Measurements from ENCODE around the gene LPCAT3.
"Not testable (repeated sequence)": the region's sequence is repeated elsewhere in the genome, so short reads cannot be mapped to it uniquely, and the experiment has no call there.

The LPCAT3 gene

DNA sequence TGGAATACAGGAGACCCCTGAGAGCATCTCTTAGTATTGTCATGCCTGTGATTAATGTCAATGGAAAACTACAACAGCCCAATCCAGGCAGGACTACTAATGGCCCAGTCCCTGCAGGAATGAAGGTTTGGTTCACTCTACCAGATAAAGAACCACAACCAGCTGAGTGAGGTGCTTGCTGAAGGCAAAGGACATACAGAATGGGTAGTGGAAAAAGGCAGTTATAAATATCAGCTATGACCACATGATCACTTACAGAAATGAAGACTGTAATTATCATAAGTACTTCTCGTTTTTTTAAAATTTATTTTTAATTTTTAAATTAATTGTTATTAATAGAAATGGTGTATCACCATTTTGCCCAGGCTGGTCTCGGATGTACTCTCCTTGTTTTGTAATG is 17.2 kb upstream of the LPCAT3 start:
- peak; percentile 7 for DNase-seq

DNA sequence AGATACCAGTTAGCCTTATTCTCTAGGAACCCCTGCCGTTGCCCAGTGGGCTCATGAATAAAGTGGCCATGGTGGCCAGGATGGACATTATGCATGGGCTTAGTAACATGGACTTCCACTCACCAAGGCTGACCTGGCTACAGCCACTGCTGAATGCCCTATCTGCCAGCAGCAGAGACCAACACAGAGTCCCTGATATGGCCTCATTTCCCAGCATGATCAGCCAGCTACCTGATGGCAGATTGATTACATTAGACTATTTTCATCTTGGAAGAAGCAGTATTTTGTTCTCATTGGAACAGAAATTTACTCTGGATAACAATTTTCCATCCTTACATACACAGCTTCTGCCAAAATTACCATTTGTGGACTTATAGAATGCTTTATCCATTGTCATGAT is 16.2 kb upstream of the LPCAT3 start:
- peak; percentile 0 for DNase-seq

DNA sequence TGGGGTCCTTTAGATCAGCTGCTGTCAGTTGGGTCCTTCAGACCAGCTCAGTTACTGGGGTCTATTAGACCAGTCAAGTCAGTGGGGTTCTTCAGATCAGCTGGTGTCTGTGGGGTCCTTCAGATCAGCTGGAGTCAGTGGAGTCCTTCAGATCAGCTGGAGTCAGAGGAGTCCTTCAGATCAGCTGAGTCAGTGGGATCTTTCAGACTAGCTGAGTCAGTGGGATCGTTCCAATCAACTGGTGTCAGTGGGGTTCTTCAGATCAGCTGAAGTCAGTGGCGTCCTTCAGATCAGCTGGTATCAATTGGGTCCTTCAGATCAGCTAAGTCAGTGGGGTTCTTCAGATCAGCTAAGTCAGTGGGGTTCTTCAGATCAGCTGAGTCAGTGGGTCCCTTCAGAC is 14.7 kb upstream of the LPCAT3 start:
- DNase-seq, result peak; percentile 33

DNA sequence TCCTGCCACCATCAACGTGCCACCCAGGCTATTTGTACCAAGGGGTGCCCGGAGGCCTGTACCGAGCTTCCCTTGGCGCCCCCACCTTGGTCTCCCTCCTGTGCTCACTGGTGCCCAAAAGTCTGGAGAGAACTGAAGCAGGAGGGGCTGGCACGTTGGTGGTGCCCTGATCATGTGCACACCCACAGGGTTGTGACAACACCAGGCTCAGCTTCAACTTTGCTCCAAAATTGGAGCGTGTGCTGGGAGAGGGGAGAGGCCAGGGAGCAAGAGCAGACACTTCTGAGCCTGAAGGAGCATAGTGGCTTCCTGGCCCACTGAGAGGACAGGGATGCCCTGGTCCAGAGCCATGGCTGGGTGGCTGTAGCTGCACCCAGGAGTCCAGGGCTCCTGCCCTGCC is 13.0 kb upstream of the LPCAT3 start:
- DNase-seq, result no peak

DNA sequence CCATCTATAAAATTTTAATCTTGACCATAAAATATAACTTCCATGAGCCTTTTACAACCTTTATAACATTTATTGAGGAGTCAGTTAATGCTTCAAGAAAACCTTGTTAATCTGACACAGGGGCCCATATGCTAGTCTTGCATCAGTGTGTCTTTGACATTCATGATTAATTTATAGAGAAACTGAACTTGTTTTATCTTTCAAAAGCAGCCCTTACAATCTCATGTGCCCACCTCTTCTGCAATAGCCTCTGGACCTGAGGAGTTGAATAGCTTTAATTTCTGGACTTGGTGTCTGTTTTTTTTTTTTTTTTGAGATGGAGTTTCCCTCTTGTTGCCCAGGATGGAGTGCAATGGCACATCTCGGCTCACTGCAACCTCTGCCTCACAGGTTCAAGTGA is 8.6 kb upstream of the LPCAT3 start:
- no peak for DNase-seq

DNA sequence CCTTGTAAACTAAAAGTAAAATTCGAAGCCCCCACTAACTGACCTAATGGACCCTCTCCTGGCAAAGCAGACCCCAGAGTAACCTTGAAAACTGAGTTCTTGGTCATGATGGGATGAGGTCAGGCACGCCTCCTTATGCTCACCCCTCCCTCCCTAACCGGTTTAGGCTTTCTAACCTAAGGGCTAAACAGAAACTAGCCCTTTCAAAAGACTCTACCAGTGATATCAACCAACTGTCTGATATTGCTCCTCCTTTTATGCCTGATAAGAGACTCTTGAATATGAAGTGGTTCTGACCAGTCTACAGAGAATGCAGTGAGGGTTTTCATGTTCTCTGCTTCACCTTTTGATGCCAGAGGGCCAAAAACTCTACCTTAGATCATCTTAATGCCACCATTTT is 4.8 kb upstream of the LPCAT3 start:
- DNase-seq, result no peak

DNA sequence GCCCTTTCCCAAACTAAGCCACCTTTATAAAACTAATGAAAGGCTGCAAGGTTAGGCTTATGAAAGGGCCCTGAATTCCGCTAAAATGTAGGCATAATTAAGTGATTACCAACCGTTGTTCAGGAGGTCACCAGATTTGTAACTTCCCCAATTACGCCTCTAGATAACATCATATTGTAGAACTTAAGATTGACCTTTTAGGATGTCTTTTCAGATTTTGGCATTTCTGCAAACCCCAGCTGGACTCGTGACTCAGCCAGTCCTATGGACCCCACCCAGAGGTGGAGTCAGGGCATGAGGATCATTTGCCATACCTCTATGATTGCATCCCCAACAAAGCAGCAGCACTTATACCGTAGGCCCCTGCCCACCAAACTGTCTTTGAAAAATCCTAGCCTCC is 3.7 kb upstream of the LPCAT3 start:
- DNase-seq, result no peak

DNA sequence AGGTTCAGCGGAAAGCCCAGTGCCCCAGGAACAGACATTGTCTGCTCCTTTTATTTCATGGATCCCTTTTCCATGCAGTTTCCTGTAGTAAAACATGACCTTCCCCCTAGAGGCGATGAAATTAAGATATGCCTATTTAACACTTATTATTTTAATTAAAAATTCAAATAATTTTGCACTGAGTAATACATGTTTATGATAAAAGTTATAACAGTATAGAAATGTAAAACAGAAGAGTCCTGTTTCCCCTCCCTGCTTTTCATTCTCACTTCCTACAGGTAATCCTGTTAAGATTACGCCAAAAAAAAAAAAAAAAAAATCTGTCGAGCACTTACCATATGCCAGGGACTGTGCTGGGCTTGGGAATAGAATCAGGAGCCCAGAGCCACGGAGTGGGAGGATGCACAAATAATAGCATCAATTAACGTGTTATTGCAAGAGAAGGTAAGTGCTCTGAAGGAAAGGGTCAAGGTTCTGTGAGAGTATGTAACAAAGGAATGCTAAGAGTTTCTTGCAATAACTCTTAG is 830 bp upstream of the LPCAT3 start:
- DNase-seq, result no peak

DNA sequence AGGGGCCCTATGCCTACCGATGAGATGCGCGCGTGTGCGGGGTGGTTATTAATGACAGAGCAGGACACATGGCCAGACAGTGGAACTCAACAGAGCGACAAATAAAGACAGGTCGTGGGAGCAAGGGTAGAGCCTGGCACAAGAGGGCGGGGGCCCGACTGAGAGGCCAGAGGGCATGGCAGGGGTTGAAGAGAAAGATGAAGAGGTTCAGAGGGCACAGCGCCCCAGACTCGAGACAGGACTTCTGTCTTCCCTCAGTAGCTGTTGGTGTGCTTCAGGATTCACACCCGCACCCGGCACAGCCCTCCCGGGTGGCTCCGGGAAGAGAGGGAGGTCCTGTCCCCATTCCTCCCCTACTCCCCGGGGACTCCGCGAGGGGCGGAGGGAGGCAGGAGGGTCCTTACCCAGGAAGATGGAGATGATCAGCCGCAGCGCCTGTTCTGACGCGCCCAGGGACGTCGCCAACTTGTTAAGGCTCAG is 366 bp downstream of the LPCAT3 start:
- no peak for DNase-seq

DNA sequence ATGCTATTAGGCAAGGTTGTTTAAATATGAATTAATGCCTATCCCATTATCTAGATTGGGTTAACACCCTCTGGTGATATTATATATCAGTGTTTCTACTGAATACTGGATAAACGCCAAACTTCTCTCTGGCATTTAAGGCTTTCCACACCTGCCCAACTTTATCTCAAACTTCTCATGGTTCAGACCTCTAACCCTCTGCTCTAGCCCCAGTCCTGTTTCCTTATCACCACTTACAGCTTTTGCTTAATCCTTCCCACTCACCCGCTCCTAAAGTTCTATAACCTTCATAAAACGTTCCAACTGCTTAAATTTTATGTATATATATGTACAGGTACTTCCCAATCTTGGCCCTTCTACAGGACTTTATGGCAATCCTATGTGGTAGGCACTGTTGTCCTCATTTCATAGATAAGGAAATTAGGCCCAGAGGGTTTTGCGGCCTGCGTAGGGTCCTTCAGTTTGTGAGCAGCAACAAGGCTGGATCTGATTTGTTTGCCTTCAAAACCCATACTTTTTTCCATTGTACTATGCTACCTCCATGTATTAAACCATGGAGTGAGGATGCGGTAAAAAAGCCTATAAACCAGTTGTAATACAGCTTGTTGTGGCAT is 1.2 kb downstream of the LPCAT3 start:
- no peak for DNase-seq

DNA sequence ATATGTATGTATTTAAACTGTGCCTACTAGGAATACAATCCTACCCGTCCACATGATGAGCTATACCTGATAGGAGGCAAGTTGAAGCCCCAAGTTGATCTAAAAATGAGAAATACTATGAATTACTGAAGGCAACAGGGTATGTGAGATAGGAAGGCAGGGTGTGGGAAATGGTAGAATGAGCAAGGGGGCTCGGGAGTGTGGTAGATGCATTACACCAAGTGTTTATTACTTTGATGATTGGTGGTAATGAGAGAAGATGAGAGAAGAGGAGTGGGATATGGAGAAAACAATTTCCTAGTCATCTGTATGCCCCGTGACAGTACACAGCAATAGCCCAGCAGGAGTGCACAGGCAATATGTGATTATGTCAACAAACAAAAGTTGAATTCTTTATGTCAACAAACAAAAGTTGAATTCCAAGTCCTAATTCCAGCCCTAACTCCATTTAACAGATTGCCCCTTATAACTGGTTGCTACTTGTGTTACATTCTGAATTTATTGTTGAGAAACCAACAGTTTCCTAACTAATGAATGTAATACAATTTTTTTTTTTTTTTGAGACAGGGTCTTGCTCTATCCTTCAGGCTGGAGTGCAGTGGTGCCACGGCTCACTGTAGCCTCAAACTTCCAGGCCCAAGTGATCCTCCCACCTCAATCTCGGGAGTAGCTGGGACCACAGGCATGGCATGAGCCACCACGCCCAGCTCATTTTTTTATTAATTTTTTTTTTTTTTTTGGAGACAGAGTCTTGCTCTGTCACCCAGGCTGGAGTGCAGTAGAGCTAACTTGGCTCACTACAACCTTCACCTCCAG is 2.5 kb downstream of the LPCAT3 start:
- no peak for DNase-seq

DNA sequence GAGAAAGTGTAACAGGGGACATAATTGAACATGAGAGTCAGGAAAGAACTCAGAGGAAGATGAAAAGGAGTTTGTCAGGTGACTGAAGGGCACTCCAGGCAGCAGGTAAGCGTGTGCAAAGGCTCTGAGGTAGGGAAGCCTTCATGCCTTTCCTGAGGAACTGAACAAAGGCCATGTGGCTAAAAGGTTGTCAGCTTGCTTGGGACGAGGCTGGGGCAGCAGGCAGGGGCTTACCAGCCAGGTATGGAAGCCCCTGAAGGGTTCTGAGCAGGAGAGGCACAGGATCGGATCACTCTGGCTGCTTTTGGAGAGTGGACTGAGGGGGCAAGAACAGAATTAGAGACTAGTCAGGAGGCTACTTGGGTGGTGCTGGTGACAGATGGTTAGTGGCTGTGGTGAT is 5.2 kb downstream of the LPCAT3 start:
- no peak for DNase-seq

DNA sequence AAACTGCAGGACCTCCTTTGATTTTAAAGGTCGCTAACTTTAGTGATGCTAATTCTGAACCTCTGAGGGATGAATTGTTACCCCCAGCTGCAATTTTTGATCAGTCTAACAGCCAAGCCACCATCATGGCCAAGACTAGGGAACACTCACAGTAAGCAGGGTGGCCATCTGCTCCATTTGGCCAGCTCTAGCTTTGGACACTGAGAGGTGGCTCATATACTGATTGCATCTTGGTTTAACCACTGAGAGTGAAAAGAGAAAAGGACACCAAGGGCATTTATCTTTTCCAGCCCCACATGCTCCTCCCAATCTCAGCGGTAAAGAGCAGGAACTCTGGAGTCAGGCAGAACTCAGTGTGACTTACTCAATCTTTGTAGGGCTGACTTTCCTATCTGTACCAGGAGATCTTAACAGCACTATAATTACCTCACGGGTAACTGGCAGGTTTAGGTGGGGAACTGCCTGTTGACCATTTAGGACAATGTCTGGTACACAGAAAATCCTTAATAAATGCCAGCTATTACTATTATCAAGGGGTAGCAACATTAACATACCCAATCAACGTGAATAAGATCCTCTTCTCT is 6.2 kb downstream of the LPCAT3 start:
- no peak for DNase-seq

DNA sequence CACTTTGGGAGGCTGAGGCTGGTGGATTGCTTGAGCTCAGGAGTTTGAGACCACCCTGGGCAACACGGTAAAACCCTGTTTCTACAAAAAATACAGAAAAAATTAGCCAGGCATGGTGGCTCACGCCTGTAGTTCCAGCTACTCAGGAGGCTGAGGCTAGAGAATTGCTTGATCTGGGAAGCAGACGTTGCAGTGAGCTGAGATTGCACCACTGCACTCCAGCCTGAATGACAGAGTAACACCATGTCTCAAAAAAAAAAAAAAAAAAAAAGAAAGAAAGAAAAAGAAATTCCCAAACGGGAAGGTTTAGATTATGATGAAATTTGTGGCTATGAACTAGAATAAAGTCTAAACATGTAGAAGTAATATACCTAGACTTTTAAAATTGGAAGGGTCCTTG is 6.9 kb downstream of the LPCAT3 start:
- DNase-seq, result not testable (repeated sequence)

DNA sequence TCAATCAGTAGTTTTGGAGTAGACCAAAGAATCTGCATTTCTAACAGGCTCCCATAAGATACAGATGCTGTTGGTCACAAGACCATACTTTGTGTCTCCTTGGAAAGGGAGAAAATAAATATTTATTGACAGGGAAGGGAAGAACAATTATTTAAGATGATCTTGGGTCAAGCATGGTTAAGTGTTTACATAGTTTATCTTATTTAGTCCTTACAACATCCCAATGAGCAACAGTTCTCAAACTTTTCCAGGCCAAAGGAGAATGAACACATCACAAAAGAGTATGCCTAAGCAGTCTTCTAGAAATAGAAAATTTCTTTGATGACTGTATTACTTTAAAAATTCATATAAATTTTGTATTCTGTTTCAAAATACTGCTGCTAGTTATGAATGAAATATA is 8.8 kb downstream of the LPCAT3 start:
- DNase-seq, result no peak

DNA sequence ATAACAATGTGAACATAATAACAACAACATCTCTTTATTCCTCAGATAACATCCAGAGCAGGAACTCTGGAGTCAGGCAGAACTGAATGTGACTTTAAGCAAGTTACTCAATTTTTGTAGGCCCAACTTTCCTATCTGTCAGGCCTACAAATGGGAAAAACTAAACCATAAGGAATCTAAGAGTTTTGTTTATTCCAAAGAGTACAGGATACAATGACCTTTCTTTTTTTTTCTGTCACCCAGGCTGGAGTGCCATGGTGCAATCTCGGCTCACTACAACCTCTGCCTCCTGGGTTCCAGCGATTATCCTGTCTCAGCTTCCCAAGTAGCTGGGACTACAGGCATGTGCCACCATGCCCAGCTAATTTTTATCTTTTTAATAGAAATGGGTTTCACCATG is 9.4 kb downstream of the LPCAT3 start:
- no peak for DNase-seq

DNA sequence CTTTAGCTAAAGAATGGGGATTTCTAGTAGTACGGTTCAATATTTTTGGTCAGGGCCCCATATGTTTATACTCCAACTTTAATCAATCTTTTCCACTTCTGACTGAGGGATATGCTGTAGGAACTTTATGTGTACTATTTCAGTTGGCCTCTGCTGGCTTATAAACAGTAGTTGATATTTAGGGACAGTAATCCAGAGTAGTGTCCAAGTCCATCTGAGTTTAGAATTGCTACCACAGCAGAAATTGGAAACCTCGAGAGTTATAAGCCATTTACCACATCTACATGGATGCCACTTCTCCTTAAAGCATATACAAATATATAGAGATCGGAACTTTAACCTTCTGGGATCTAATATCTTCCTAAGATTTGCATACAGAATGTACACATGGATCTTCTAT is 11.6 kb downstream of the LPCAT3 start:
- DNase-seq, result no peak

DNA sequence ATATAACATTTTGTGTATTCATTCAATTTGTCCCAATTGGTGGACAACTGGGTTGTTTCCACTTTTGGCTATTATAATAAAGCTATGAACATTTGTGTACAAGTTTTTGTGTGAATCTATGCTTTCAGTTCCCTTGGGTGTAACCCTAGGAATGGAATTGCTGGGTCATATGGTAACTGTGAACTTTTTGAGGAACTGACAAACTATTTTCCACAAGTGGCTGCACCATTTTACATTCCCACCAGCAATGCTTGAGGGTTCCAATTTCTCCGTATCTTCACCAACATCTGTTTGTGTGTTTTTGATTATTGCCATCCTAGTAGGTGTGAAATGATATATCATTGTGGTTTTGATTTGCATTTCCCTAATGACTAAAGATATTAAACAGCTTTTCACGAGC is 13.0 kb downstream of the LPCAT3 start:
- DNase-seq, result no peak

DNA sequence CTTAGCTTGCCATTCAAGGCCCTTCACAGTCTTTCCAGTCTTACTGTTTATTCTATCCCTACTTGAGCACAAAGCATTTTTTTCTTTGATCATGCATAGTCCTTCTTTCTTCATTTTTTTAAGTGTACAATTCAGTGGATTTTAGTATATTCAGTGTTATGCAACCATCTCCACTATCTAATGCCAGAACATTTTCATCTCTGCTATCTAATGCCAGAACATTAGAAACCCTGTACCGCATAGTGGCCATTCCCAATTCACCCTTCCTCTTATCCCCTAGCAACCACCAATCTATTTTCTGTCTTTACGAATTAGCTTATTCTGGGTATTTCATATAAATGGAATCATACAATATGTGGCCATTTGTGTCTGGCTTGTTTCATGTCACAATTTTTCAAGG is 13.4 kb downstream of the LPCAT3 start:
- DNase-seq, result no peak

DNA sequence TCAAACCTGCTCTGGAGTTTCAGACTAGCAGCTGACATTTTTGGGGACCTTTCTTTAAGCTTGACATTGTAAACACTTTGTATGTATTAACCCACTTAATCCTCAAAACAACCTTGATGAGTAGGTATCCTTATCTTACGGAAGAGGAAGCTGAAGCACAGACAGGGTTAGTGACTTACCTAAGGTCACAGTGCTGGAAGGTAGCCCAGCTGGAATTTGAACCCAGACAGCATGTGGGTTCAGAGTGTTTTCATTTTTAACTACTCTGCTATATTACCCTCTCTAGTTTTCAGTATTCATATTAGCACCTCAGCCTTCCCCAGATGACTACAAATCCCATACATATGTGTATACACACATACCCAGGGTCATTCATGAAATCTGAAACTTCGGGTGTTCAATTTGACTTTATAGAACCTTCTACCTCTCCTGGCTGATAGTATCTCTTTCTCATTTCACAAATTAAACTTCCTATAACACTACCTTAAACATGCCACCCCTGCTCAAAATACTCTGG is 13.9 kb downstream of the LPCAT3 start:
- no peak for DNase-seq

DNA sequence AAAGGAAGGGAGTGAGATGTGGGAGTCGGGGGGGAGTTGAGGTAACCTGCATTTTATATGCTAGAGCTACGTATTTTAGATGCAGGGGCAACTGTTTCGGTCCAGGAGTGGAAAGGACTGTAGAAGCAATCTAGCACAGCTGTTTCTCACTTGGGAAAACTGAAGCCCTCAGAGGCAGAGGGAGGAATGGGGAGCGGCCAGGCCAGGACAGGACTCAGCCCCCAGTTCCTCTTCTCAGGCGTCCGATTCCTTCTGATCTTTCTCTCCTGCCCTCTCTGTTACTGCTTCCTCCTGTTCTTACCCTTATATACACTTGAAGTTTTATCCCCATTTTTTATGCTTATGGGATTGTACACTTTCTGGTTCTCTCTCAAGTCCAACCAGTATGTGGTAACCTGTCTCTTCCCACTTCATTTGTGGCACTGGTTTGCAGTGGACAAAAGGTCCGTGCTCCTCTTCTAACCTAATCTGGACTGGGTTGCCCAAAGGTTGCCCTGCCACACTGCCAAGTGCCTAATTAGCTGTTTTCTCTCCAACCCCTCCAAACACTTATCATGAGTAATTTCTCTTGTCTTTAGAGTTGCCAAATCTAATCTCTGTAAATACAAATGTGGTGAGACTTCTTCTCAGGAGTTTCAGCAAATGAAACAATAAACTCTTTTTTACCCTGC is 16.2 kb downstream of the LPCAT3 start:
- DNase-seq, result no peak

DNA sequence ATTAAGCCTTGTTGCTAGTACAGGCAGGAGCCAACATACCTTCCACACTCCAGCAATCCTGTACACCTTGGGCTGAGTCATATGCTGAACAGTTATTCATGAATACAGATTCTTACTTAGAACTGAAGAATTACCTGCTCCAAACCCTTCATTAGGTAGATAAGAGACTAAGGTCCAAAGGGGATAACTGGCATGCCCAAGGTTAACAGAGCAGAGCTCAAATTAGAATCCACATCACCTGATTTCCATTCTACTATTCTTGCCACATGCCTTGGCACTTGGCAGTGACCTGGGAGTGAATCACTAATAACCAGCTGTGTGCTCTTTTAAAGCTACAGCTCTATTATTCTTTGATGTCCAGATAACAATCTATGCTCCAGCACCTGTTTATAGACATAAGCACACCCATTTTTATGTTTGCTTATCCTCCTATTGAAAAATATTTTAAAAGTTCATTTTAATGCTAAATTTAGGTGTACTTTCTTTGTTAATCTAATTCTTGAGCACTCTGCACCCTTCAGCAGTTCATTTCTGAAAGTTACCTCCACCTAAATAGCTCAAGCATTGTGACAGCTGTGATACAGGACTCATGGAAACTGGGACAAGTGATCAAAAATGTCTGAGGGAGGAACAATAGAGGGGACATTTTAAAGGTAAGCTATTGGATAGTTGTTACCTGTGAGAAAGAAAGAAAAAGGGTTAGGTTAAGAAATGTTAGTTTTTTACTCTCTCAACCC is 19.4 kb downstream of the LPCAT3 start:
- no peak for DNase-seq

DNA sequence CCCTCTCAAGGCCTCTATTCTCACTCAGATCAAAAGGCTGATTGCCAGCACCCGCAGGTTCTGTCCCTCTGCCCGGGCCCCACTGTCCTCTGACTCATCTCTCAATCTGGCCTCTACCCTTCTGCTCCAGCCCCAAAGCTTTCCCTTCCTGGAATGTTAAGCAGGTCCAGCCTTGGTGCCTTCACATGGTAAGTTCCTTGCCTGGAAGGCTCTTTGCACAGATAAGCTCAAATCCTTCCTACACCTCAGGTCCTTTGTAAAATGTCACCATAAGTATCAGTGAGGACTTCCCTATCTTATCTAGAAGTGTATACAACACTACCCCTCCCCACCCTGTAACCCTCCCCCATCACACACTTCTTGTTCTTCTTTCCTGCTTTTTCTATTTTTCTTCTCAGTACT is 22.2 kb downstream of the LPCAT3 start:
- DNase-seq, result no peak
